CD14-positive monocyte (primary cell): ENCODE measurements around the gene LAMTOR1. TPM values are rescaled to one million over a fixed set of nuclear protein-coding genes. Genes with fewer than 3 reads are reported as not detected.

Experiments
- DNase-seq, 3 donors: peaks; one replicate each; pipeline ENCODE4 v3.0.0-alpha.2; 2011 to 2022
- H2AFZ ChIP-seq: 2 replicates; pipeline ENCODE4 v1.6.0; 2012; ENCODE audit warnings: mild to moderate bottlenecking, low read depth, low read length, inconsistent platforms; ENCODE audit not compliant: insufficient read depth, poor library complexity, severe bottlenecking
- H3K27ac ChIP-seq, 2 donors: 1 replicate in 1 of 2; 2 replicates in 1 of 2; pipeline ENCODE4 v1.5.1; 2012 to 2013; ENCODE audit warnings: low read length in 2 of 2, control low read depth in 1 of 2, inconsistent platforms in 1 of 2, low read depth in 1 of 2, mild to moderate bottlenecking in 1 of 2
- H3K27me3 ChIP-seq, 2 donors: one replicate each; pipeline versions ENCODE4 v1.6.0 to v1.6.1; 2011 to 2013; ENCODE audit warnings: low read length in 2 of 2; ENCODE audit not compliant: control insufficient read depth in 2 of 2, insufficient read depth in 2 of 2
- H3K36me3 ChIP-seq, 2 donors: replicated peaks in 1 of 2; 1 replicate in 1 of 2; 2 replicates in 1 of 2; pipeline versions ENCODE4 v1.5.1 to v1.6.1; 2012 to 2013; ENCODE audit warnings: low read length in 2 of 2, control low read depth in 1 of 2, inconsistent platforms in 1 of 2, mild to moderate bottlenecking in 1 of 2; ENCODE audit not compliant: insufficient read depth in 2 of 2, control insufficient read depth in 1 of 2
- H3K4me1 ChIP-seq, 2 donors: 1 replicate in 1 of 2; 2 replicates in 1 of 2; pipeline versions ENCODE4 v1.5.1 to v1.6.1; 2012 to 2013; ENCODE audit warnings: low read length in 2 of 2, control low read depth in 1 of 2, inconsistent platforms in 1 of 2, mild to moderate bottlenecking in 1 of 2, moderate library complexity in 1 of 2; ENCODE audit not compliant: insufficient read depth in 2 of 2, control insufficient read depth in 1 of 2
- H3K4me2 ChIP-seq: replicated peaks from 2 replicates; pipeline ENCODE3; 2012; ENCODE audit warnings: low read length, moderate library complexity, mild to moderate bottlenecking; ENCODE audit not compliant: poor library complexity, severe bottlenecking; ENCODE audit errors: extremely low read depth
- H3K4me3 ChIP-seq, 3 experiments: fragments of 200-600 bp in 1 of 3; sonication (generic) in 1 of 3; replicated peaks in 1 of 3; 1 replicate in 2 of 3; 2 replicates in 1 of 3; pipeline ENCODE4 v1.5.1; 2011 to 2013; ENCODE audit warnings: low read length in 3 of 3, mild to moderate bottlenecking in 3 of 3, control low read depth in 2 of 3, low read depth in 2 of 3, inconsistent platforms in 1 of 3, moderate library complexity in 1 of 3
- H3K79me2 ChIP-seq: 2 replicates; pipeline ENCODE4 v1.6.0; 2012; ENCODE audit warnings: mild to moderate bottlenecking, control low read depth, inconsistent platforms, low read length, moderate library complexity; ENCODE audit not compliant: insufficient read depth
- H3K9ac ChIP-seq: 2 replicates; pipeline ENCODE4 v1.6.0; 2017; ENCODE audit warnings: low read length, mild to moderate bottlenecking; ENCODE audit not compliant: insufficient read depth, poor library complexity, severe bottlenecking
- H3K9me3 ChIP-seq, 2 donors: replicated peaks in 1 of 2; 1 replicate in 1 of 2; 2 replicates in 1 of 2; pipeline versions ENCODE4 v1.5.1 to v1.6.1; 2012 to 2013; ENCODE audit warnings: low read length in 2 of 2, control low read depth in 1 of 2; ENCODE audit not compliant: control insufficient read depth in 1 of 2, insufficient read depth in 1 of 2
- H4K20me1 ChIP-seq: 2 replicates; pipeline ENCODE4 v1.6.0; 2012; ENCODE audit warnings: mild to moderate bottlenecking, low read length, control low read depth, moderate library complexity; ENCODE audit not compliant: insufficient read depth
- H3K27ac Mint-ChIP-seq, 7 donors: one replicate each; pipeline ENCODE4 v1.8.0; 2020; ENCODE audit warnings: mild to moderate bottlenecking in 7 of 7, mixed read lengths in 7 of 7, moderate library complexity in 6 of 7, inconsistent platforms in 2 of 7
- H3K27me3 Mint-ChIP-seq, 3 donors: one replicate each; pipeline ENCODE4 v1.8.0; 2021 to 2022; ENCODE audit warnings: low read depth in 3 of 3, mild to moderate bottlenecking in 3 of 3, mixed read lengths in 3 of 3, moderate library complexity in 3 of 3, inconsistent platforms in 1 of 3
- H3K36me3 Mint-ChIP-seq, 2 donors: one replicate each; pipeline ENCODE4 v1.8.0; 2020; ENCODE audit warnings: mixed read lengths in 2 of 2, inconsistent platforms in 1 of 2, mild to moderate bottlenecking in 1 of 2
- H3K4me1 Mint-ChIP-seq: one replicate; pipeline ENCODE4 v1.8.0; 2020; ENCODE audit warnings: mild to moderate bottlenecking, mixed read lengths
- H3K4me3 Mint-ChIP-seq, 2 donors: one replicate each; pipeline ENCODE4 v1.8.0; 2020; ENCODE audit warnings: mild to moderate bottlenecking in 2 of 2, mixed read lengths in 2 of 2, moderate library complexity in 1 of 2
- H3K9me3 Mint-ChIP-seq, 7 donors: one replicate each; pipeline ENCODE4 v1.8.0; 2020 to 2022; ENCODE audit warnings: mixed read lengths in 7 of 7, mild to moderate bottlenecking in 6 of 7, moderate library complexity in 6 of 7, inconsistent platforms in 2 of 7
- WGBS: methylation state at CpG from one replicate; pipeline ENCODE4 v1.1.5; 2013; ENCODE audit warnings: missing lambda C conversion rate; ENCODE audit not compliant: insufficient coverage; 5-methylcytosine and 5-hydroxymethylcytosine counted together
- intact Hi-C, 2 donors: fragments of 100-400 bp; cut with micrococcal nuclease; formaldehyde crosslinking; loops; one replicate each; pipeline versions ENCODE4 v1.15.0 to v1.15.1; 2023
- polyA plus RNA-seq, 3 donors: library from polyadenylated mRNA; depleted of rRNA in 1 of 3; unstranded in 2 of 3; stranded (reverse) in 1 of 3; fragments of 300-500 nt in 2 of 3; fragments of >200 nt in 1 of 3; fragmentation: Illumina TruSeq in 2 of 3; gene quantifications; 1 replicate in 2 of 3; 2 replicates in 1 of 3; pipeline ENCODE4 v1.2.3, GENCODE V29; 2012 to 2021
- TF ChIP-seq, protein P1 (sequence below): fragments of 200-600 bp; IDR thresholded peaks from one replicate; pipeline ENCODE4 v1.8.0; 2022; ENCODE audit warnings: antibody characterized with exemption, mild to moderate bottlenecking

The LAMTOR1 gene
- polyA plus RNA-seq, 3 donors, result 224 to 292 (median 256) TPM

DNA sequence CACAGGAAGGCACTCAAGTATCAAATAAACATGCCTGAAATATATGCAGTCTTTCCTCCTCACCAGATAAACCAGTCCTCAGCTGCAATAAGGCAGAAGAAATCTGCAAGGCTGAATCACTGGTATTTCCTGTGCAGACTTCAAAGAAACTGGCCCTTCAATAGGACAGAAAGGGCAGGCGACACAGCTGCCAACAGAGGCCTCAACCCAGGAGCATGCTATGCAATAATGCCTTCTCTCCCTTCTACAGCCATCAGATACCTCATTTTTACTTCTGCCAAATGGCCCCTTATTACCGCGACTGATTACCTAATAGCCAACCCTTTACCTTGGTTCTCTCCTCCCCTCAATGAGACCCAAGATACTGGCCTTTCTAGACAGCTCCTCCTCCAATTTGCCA, 30.7 kb downstream of the LAMTOR1 start:
- no peaks in the 10 kb centered on the region for H3K9me3 ChIP-seq
- Mint-ChIP-seq H3K27me3 (no peaks in the 10 kb centered on the region), H3K4me1 (peaks cover 67% of the 10 kb centered on the region), H3K4me3 (no peak overlapping the region), H3K27ac (peak overlapping the region; percentile 66 to 81 (median 78)), H3K36me3 (peaks cover 5 to 14% of the 10 kb centered on the region in 2 donors), H3K9me3 (no peaks in the 10 kb centered on the region)
- WGBS, result 58% methylated on average over 3 of the region's 3 CpGs
- H3K79me2 ChIP-seq, result peaks cover 91% of the 10 kb centered on the region
- intact Hi-C loops, result no loop called here
- H2AFZ ChIP-seq, result peak overlapping the region; percentile 2
- H3K4me3 ChIP-seq, result no peak overlapping the region
- no peak overlapping the region for H3K4me2 ChIP-seq
- no peaks in the 10 kb centered on the region for H4K20me1 ChIP-seq
- H3K27ac ChIP-seq, result peak overlapping the region; percentile 6 to 55
- DNase-seq, result peak in 2 of 3 donors; percentile 43 to 58
- peaks cover 5 to 7% of the 10 kb centered on the region in 2 donors for H3K36me3 ChIP-seq
- H3K27me3 ChIP-seq, result no peaks in the 10 kb centered on the region
- H3K9ac ChIP-seq, result no peak overlapping the region
- TF ChIP-seq, protein P1, sequence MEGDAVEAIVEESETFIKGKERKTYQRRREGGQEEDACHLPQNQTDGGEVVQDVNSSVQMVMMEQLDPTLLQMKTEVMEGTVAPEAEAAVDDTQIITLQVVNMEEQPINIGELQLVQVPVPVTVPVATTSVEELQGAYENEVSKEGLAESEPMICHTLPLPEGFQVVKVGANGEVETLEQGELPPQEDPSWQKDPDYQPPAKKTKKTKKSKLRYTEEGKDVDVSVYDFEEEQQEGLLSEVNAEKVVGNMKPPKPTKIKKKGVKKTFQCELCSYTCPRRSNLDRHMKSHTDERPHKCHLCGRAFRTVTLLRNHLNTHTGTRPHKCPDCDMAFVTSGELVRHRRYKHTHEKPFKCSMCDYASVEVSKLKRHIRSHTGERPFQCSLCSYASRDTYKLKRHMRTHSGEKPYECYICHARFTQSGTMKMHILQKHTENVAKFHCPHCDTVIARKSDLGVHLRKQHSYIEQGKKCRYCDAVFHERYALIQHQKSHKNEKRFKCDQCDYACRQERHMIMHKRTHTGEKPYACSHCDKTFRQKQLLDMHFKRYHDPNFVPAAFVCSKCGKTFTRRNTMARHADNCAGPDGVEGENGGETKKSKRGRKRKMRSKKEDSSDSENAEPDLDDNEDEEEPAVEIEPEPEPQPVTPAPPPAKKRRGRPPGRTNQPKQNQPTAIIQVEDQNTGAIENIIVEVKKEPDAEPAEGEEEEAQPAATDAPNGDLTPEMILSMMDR, result no peak
- H3K4me1 ChIP-seq, result peaks cover 54 to 76% of the 10 kb centered on the region in 2 donors

DNA sequence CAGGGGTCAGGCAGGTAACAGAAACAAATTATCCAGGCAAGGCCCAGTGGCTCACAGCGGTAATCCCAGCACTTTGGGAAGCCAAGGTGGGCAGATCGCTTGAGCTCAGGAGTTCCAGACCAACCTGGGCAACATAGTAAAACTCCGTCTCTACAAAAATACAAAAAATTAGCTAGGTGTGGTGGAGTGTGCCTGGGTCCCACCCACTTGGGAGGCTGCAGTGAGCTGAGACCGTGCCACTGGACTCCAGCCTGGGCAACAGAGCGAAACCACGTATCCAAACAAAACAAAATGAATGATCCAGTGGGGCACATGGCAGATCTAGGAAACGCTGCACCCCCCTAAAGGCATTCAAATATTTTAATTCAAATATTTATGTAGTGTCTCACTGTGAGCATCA, 32.6 kb downstream of the LAMTOR1 start:
- TF ChIP-seq, protein P1, result no peak
- intact Hi-C loops, result loop anchor here in 1 of 2 donors (2.0 kb wide), 1 partner anchor 20 kb away; no protein-coding TSS in a partner anchor
- no peaks in the 10 kb centered on the region for H4K20me1 ChIP-seq
- peaks cover 12 to 22% of the 10 kb centered on the region in 2 donors for H3K36me3 Mint-ChIP-seq
- H3K4me1 ChIP-seq, result peaks cover 56 to 70% of the 10 kb centered on the region in 2 donors
- no peak for DNase-seq
- no CpG with 5 or more reads among the region's 7 CpGs for WGBS
- H3K27ac Mint-ChIP-seq, result peak overlapping the region; percentile 97 to 99 (median 99)
- H3K4me1 Mint-ChIP-seq, result peaks cover 66% of the 10 kb centered on the region
- peak overlapping the region in 1 of 3 experiments; percentile 61 for H3K4me3 ChIP-seq
- peak overlapping the region; percentile 88 to 96 for H3K27ac ChIP-seq
- no peaks in the 10 kb centered on the region for H3K9me3 ChIP-seq
- H3K4me2 ChIP-seq, result peak overlapping the region; percentile 79
- H3K9me3 Mint-ChIP-seq, result no peaks in the 10 kb centered on the region
- peak overlapping the region; percentile 56 to 81 for H3K4me3 Mint-ChIP-seq
- H3K9ac ChIP-seq, result peak overlapping the region; percentile 66
- H3K36me3 ChIP-seq, result peaks cover 5 to 20% of the 10 kb centered on the region in 2 donors
- peaks cover 91% of the 10 kb centered on the region for H3K79me2 ChIP-seq
- H3K27me3 Mint-ChIP-seq, result no peaks in the 10 kb centered on the region
- H2AFZ ChIP-seq, result peak overlapping the region; percentile 65
- H3K27me3 ChIP-seq, result no peaks in the 10 kb centered on the region
